ENCODE data around the gene MCEE.
"Not testable (repeated sequence)": the region's sequence is repeated elsewhere in the genome, so short reads cannot be mapped to it uniquely, and the experiment has no call there.

Gene MCEE

DNA sequence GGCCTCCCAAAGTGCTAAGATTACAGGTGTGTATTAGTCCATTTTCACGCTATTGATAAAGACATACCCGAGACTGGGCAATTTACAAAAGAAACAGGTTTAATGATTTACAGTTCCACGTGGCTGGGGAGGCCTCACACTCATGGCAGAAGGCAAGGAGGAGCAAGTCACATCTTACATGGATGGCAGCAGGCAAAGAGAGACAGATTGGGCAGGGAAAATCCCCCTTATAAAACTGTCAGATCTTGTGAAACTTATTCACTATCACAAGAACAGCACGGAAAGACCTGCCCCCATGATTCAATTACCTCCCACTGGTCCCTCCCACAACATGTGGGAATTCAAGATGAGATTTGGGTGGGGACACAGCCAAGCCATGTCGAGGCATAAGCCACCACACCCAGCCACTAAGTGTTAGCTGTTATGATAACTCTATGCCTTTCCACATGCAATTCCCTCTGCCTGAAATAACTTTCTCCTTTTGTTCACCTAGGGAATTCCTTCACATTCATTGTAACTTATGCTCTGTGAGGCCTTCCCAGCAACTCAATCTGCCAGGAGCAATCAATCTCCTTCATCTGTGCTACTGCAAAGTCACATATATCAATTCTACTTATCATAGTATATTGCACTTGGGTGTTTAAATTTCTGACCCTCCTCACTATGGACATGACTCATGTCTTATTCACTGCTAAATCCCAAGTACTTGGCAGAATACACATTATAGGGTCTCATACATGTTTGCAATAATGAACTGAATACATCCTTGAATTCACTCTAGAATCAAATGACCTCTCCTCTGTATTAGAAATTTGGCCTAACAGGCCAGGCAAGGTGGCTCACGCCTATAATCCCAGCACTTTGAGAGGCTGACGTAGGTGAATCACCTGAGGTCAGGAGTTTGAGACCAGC lies 7.4 kb downstream of the MCEE start:
- no peak overlapping the region for H3K4me3 ChIP-seq (ENCODE audit: low read depth, low read length)
- POLR2A ChIA-PET, result no interaction called here
- TF ChIP-seq, protein P1, sequence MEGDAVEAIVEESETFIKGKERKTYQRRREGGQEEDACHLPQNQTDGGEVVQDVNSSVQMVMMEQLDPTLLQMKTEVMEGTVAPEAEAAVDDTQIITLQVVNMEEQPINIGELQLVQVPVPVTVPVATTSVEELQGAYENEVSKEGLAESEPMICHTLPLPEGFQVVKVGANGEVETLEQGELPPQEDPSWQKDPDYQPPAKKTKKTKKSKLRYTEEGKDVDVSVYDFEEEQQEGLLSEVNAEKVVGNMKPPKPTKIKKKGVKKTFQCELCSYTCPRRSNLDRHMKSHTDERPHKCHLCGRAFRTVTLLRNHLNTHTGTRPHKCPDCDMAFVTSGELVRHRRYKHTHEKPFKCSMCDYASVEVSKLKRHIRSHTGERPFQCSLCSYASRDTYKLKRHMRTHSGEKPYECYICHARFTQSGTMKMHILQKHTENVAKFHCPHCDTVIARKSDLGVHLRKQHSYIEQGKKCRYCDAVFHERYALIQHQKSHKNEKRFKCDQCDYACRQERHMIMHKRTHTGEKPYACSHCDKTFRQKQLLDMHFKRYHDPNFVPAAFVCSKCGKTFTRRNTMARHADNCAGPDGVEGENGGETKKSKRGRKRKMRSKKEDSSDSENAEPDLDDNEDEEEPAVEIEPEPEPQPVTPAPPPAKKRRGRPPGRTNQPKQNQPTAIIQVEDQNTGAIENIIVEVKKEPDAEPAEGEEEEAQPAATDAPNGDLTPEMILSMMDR (IDR thresholded peaks at IDR 0.05; ENCODE audit: insufficient read depth, low read length, missing control alignments), result no peak
- no peak for DNase-seq (ENCODE audit: low read depth, low spot score)
- CTCF ChIA-PET, result interaction anchor here (0.8 to 3.5 kb wide), 3 partner anchors 22 to 25 kb away, joined by 3 to 16 read pairs (median 4); no protein-coding TSS in a partner anchor

DNA sequence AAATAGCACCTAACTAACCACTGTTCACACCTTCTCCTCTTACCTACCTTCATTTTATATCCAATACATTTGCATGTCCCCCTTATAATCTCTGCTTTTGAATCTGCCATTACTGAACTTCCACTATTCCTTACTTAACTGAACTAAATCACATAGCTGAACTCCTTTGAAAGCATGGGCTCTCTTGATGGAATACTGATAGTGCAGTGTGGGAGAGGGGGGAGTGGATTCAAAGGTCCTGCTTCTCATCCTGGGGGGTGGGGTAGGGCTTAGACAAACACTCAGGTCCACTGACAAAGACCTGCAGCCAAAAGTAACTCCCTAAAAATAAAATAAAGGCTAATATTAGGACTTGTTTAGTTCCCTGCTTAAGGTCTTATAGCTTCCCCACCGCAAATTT lies 8.6 kb downstream of the MCEE start:
- no peak for DNase-seq (ENCODE audit: low read depth, low spot score)
- CTCF ChIA-PET, result interaction anchor here (1.4 to 3.5 kb wide), 2 partner anchors 21 to 24 kb away, joined by 4 to 16 read pairs; no protein-coding TSS in a partner anchor

DNA sequence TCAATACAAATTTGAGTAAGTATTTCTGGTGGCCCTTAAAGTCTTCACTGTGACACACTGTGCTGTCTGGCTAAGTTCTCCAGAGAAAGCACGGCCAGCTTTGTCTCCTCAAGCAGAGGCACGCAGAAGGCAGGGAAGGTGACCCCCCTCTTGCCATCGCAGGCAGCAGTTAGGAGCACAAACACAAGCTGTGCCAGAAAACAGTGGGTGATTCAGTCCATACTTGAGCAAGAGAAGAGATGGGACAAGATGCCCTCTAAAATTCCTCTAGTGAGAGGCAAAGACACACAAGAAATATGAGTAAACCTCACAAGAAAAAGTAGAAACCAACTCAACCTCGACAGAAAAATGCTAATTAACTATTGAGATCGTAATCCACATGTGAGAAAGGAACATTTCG lies 9.8 kb downstream of the MCEE start:
- ChIA-PET POLR2A (no interaction called here), CTCF (interaction anchor here (1.0 to 3.5 kb wide), 2 partner anchors 10 to 19 kb away, joined by 4 to 16 read pairs; no protein-coding TSS in a partner anchor)

More for the DNA sequence above, 8.6 kb downstream of the MCEE start:
- TF ChIP-seq, protein P1 (IDR thresholded peaks at IDR 0.05; ENCODE audit: insufficient read depth, low read length, missing control alignments), result no peak
- POLR2A ChIA-PET, result no interaction called here
- no peak overlapping the region for H3K4me3 ChIP-seq (ENCODE audit: low read depth, low read length)

DNA sequence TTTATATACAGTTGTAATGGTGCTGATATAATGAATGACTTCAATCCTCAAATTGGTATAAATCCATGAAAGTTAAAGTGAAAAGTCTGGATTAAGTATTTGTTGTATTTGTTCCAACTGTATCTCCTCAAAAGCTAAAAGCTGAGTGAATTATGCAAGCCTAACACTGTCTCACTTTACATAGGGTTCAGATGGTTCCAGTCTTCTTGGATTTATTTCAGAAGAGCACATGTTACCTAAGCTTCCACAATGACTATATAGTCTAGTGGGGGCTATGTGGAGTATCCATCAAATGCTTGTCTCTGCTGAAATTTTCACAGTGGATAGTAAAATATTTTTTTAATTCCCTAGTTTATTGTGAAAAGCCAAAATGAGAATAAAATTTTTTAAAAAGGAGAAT lies 13.0 kb downstream of the MCEE start:
- ChIA-PET CTCF (interaction anchor here (1.0 to 5.6 kb wide), 2 partner anchors 13 to 18 kb away, joined by 3 to 48 read pairs; partner anchors contain the start of gene MCEE), POLR2A (interaction anchor here (0.7 kb wide), 1 partner anchor 50 kb away, joined by 3 read pairs; no protein-coding TSS in a partner anchor)
- H3K4me3 ChIP-seq (ENCODE audit: low read depth, low read length), result no peak overlapping the region
- DNase-seq (ENCODE audit: low read depth, low spot score), result no peak
- TF ChIP-seq, protein P1 (IDR thresholded peaks at IDR 0.05; ENCODE audit: insufficient read depth, low read length, missing control alignments), result no peak

More for the DNA sequence above, 9.8 kb downstream of the MCEE start:
- no peak for DNase-seq (ENCODE audit: low read depth, low spot score)
- H3K4me3 ChIP-seq (ENCODE audit: low read depth, low read length), result no peak overlapping the region
- TF ChIP-seq, protein P1 (IDR thresholded peaks at IDR 0.05; ENCODE audit: insufficient read depth, low read length, missing control alignments), result no peak

DNA sequence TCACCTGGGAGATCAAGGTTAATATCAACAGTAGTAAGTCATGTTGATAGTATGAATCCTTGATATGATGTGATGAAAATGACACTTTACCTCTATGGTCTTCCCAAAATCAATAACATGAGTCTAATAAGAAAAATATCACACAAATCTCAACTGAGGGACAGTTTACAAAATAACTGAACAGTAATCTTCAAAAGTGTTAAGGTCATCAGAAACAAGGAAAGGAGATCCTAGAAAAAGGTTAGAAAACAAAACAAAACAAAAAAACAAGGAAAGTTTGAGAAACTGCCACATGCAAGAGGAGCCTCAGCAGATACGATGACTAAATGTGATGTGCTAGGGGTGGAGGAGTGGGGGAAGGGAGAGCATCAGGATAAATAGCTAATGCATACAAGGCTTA lies 16.2 kb downstream of the MCEE start:
- H3K4me3 ChIP-seq (ENCODE audit: low read depth, low read length), result no peak overlapping the region
- no peak for DNase-seq (ENCODE audit: low read depth, low spot score)
- ChIA-PET POLR2A (no interaction called here), CTCF (interaction anchor here (5.6 kb wide), 1 partner anchor 15 kb away, joined by 48 read pairs; no protein-coding TSS in a partner anchor)
- TF ChIP-seq, protein P1 (IDR thresholded peaks at IDR 0.05; ENCODE audit: insufficient read depth, low read length, missing control alignments), result no peak

DNA sequence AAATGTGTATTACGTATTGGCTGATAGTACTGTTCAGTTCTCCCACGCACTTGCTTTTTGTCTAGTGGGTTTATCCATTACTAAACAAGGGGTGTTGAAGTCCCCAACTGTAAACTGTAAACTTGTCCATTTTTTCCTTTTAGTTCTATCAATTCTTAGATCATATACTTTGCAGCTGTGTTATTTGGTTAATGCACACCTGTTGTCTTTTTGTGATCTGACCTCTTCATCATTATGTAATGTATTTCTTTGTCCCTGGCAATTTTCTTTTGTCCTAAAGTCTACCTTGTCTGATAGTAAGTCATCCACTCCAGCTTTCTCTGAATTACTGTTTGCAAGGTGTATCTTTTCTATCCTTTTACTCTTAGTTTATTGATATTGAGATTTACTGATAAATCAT lies 21.9 kb downstream of the MCEE start:
- no peak for DNase-seq (ENCODE audit: low read depth, low spot score)
- CTCF ChIA-PET, result no interaction called here
- POLR2A ChIA-PET, result interaction anchor here (0.6 kb wide), 1 partner anchor 15 kb away, joined by 3 read pairs; no protein-coding TSS in a partner anchor
- TF ChIP-seq, protein P1 (IDR thresholded peaks at IDR 0.05; ENCODE audit: insufficient read depth, low read length, missing control alignments), result no peak
- H3K4me3 ChIP-seq (ENCODE audit: low read depth, low read length), result no peak overlapping the region

DNA sequence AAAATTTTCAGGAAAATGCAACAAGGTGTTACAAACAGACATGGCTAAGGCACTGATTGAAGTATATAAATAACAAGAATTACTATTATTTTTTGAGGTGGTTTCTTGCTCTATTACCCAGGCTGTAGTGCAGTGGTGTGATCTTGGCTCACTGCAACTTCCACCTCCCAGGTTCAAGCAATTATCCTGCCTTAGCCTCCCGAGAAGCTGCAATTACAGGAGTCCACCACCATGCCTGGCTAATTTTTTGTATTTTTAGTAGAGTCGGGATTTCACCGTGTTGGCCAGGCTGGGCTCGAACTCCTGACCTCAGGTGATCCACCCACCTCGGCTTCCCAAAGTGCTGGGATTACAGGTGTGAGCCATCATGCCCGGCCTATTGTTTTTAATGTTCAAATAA lies 23.6 kb downstream of the MCEE start:
- H3K4me3 ChIP-seq (ENCODE audit: low read depth, low read length); DNase-seq (ENCODE audit: low read depth, low spot score); POLR2A ChIA-PET: not testable (repeated sequence)
- CTCF ChIA-PET, result interaction anchor here (0.7 kb wide), 1 partner anchor 29 kb away, joined by 3 read pairs; no protein-coding TSS in a partner anchor

Measured in AG04449 (cell line).